GM12892 (cell line): Measurements from ENCODE around the gene LGALS3.

Experiments
- POLR2A ChIP-seq: IDR thresholded peaks from 2 replicates; pipeline ENCODE4 v1.6.1; 2011; ENCODE audit warnings: low read depth, low read length, control low read depth
- POLR2AphosphoS5 ChIP-seq: IDR thresholded peaks from 2 replicates; pipeline ENCODE4 v1.6.1; 2011; ENCODE audit warnings: low read depth, low read length, control low read depth
- TAF1 ChIP-seq: IDR thresholded peaks from 2 replicates; pipeline ENCODE4 v1.6.1; 2011; ENCODE audit warnings: low read depth, mild to moderate bottlenecking, control low read depth, low read length, borderline replicate concordance

DNA sequence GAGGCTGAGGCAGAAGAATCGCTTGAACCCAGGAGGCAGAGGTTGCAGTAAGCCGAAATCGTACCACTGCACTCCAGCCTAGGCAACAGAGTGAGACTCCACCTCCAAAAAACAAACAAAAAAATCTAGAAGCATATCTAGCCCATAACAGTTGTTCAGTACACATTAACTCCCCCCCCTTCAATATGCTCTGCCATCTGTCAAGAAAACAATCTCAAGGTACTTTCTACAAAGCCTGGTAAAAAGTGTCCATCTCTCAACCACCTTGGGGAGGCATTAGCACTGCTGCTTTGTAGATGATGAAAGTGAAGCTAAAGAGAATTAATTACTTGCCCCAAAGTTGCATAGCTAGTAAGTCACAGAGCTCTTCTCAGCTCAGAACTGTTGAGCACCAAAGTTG, 24.9 kb downstream of the LGALS3 start:
- no peak for TF ChIP-seq POLR2A
- TF ChIP-seq POLR2AphosphoS5 = no peak
- no peak for TF ChIP-seq TAF1
